ENCODE results near the gene WDFY4.

The WDFY4 gene

DNA sequence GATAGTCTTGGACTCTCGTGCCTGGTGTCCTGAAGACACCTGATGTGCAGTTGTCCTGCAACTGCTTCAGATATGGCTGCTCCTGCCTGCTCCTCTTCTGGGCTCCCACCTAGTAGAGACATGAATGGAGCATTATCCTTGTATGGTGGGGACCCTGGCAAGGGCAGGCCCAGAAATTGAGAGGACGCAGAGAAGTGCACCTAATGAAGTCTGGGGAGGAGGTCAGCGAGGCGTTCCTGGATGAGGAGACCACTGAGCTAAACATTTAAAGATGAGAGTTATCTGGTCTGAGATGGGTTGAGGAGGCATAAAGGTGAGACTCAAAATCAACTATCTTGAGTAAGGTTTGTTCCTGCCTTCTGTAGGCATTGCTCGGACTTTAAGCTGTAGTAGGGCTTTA, 66.3 kb downstream of the WDFY4 start (continued):
- TF ChIP-seq ZNF280D (tag by site-specific recombination; IDR thresholded peaks at IDR 0.05) = no peak
- no peak for TF ChIP-seq ZNF155 (tag by site-specific recombination; IDR thresholded peaks at IDR 0.05)
- TF ChIP-seq ZNF10 (tag by site-specific recombination; IDR thresholded peaks at IDR 0.05) = no peak
- no peak for TF ChIP-seq ZFHX2 (tag by site-specific recombination; conservative IDR thresholded peaks at IDR 0.05)

DNA sequence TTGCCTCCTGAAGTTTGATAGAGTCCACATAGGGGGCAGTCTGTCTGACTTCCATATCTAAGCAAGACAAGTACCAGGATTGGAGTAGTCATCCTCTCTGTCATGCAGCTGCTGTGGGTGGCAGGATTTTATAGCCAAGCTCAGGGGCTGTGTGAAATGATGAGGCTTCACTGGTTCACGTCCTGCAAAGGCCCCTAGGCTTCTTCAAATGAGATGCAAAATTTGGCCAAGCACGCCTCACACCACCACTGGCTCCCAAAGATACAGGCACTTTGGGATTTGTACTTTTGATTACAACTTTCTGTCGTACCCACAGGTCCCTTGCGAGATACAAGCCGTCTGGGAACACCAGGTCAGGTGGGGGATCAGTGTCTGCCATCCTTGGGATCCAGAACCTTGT, 67.1 kb downstream of the WDFY4 start:
- CTCF ChIA-PET = no interaction called here
- no peak for TF ChIP-seq ZNF792 (tag by site-specific recombination; IDR thresholded peaks at IDR 0.05)
- TF ChIP-seq ZNF837 (tag by site-specific recombination; IDR thresholded peaks at IDR 0.05) = no peak
- TF ChIP-seq ZNF529 (tag by site-specific recombination; IDR thresholded peaks at IDR 0.05; ENCODE audit: insufficient replicate concordance) = no peak
- no peak for TF ChIP-seq ZNF391 (tag by site-specific recombination; IDR thresholded peaks at IDR 0.05; ENCODE audit: borderline replicate concordance, low read depth)
- no peak for TF ChIP-seq ZNF777 (tag by site-specific recombination; IDR thresholded peaks at IDR 0.05; ENCODE audit: borderline replicate concordance)
- H3K36me3 ChIP-seq (ENCODE audit: control insufficient read depth in 2 of 2, insufficient read depth in 1 of 2, low read length in 2 of 2) = no peaks in the 10 kb centered on the region

DNA sequence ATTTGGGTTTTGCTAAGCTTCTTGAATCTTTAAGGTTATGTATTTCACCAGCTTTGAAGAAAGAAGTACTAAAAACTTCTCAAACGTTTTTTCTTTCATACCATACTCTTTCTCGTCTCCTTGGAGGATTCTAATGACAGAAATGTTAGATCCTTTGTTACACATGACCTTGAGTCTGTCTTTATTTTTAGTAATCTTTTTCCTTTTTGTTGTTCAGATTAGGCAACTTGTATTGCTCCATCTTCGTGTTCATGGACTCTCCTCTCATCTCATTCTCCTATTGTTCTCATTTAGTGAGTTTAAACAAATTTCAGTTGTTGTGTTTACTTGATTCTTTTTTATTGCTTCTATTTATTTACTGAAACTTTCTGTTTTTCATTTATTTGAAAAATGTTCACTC, 73.7 kb downstream of the WDFY4 start:
- Histone ChIP-seq H3K36me3 (ENCODE audit: control insufficient read depth in 2 of 2, insufficient read depth in 1 of 2, low read length in 2 of 2) (no peaks in the 10 kb centered on the region), H3K4me3 (ENCODE audit: low read depth, low read length) (no peak overlapping the region), H3K9me3 (ENCODE audit: control insufficient read depth, insufficient read depth, low read depth, low read length) (no peaks in the 10 kb centered on the region; the same call in 1 of the 2 replicates), H3K4me1 (ENCODE audit: control insufficient read depth, insufficient read depth, low read length) (no peaks in the 10 kb centered on the region), H3K27ac (ENCODE audit: extremely low read depth, low read depth, low read length) (no peak overlapping the region)
- CTCF ChIA-PET = no interaction called here
- POLR2A ChIA-PET = no interaction called here
- TF ChIP-seq ZNF776 (tag by site-specific recombination; IDR thresholded peaks at IDR 0.05; ENCODE audit: borderline replicate concordance) = no peak
- TF ChIP-seq ZNF394 (tag by site-specific recombination; IDR thresholded peaks at IDR 0.05; ENCODE audit: borderline replicate concordance) = no peak
- TF ChIP-seq ZNF133 (tag by site-specific recombination; IDR thresholded peaks at IDR 0.05) = no peak
- no peak for TF ChIP-seq ZNF48 (tag by site-specific recombination; IDR thresholded peaks at IDR 0.05)
- TF ChIP-seq, protein P1, sequence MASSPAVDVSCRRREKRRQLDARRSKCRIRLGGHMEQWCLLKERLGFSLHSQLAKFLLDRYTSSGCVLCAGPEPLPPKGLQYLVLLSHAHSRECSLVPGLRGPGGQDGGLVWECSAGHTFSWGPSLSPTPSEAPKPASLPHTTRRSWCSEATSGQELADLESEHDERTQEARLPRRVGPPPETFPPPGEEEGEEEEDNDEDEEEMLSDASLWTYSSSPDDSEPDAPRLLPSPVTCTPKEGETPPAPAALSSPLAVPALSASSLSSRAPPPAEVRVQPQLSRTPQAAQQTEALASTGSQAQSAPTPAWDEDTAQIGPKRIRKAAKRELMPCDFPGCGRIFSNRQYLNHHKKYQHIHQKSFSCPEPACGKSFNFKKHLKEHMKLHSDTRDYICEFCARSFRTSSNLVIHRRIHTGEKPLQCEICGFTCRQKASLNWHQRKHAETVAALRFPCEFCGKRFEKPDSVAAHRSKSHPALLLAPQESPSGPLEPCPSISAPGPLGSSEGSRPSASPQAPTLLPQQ (tag by site-specific recombination; IDR thresholded peaks at IDR 0.05) = no peak
- TF ChIP-seq ZBTB49 (tag by site-specific recombination; IDR thresholded peaks at IDR 0.05; ENCODE audit: low read depth) = no peak
- no peak for TF ChIP-seq ZNF660 (tag by site-specific recombination; IDR thresholded peaks at IDR 0.05)
- no peak for TF ChIP-seq MYNN (tag by site-specific recombination; IDR thresholded peaks at IDR 0.05; ENCODE audit: borderline replicate concordance)
- TF ChIP-seq, protein P2, sequence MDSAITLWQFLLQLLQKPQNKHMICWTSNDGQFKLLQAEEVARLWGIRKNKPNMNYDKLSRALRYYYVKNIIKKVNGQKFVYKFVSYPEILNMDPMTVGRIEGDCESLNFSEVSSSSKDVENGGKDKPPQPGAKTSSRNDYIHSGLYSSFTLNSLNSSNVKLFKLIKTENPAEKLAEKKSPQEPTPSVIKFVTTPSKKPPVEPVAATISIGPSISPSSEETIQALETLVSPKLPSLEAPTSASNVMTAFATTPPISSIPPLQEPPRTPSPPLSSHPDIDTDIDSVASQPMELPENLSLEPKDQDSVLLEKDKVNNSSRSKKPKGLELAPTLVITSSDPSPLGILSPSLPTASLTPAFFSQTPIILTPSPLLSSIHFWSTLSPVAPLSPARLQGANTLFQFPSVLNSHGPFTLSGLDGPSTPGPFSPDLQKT (IDR thresholded peaks at IDR 0.05; ENCODE audit: borderline replicate concordance, low read depth, low read length) = no peak
- TF ChIP-seq GFI1B (tag by site-specific recombination; IDR thresholded peaks at IDR 0.05) = no peak
- no peak for TF ChIP-seq BCL6B (tag by site-specific recombination; IDR thresholded peaks at IDR 0.05)

More for the DNA sequence above, 67.1 kb downstream of the WDFY4 start:
- Histone ChIP-seq H3K9me3 (ENCODE audit: control insufficient read depth, insufficient read depth, low read depth, low read length) (no peaks in the 10 kb centered on the region), H3K4me1 (ENCODE audit: control insufficient read depth, insufficient read depth, low read length) (no peaks in the 10 kb centered on the region), H3K4me3 (ENCODE audit: low read depth, low read length) (no peak overlapping the region), H3K27ac (ENCODE audit: extremely low read depth, low read depth, low read length) (no peak overlapping the region)
- POLR2A ChIA-PET = no interaction called here

Measured in HEK293 (cell line).